GM21515 (cell line): Measurements from ENCODE around the gene MED22.
"Not testable (repeated sequence)": the region's sequence is repeated elsewhere in the genome, so short reads cannot be mapped to it uniquely, and the experiment has no call there.

Source experiments
- ATAC-seq: cut with Tn5 transposase; IDR thresholded peaks from one replicate; pipeline ENCODE4 v1.9.1; 2021; ENCODE audit not compliant: unreplicated experiment

The MED22 gene

DNA sequence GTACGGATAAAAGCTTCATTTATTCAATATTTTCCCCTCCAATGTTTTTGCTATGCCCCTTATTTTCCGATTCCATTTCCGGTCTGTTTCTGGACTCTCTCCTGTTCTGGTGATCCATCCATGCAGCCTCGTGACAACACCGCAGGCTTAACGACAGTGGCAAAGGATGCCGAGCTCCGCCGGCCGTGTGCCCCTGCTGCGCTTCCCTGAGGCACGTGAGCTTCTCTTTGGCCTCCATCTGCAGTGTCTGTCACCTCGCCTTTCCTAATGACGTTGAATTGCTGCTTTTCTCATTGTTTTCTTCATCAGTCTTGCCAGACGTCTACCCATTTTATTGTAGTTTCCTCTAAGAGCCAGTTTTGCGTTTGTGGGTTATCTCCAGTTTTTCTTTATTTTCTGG, 40.6 kb downstream of the MED22 start:
- ATAC-seq: no peak

DNA sequence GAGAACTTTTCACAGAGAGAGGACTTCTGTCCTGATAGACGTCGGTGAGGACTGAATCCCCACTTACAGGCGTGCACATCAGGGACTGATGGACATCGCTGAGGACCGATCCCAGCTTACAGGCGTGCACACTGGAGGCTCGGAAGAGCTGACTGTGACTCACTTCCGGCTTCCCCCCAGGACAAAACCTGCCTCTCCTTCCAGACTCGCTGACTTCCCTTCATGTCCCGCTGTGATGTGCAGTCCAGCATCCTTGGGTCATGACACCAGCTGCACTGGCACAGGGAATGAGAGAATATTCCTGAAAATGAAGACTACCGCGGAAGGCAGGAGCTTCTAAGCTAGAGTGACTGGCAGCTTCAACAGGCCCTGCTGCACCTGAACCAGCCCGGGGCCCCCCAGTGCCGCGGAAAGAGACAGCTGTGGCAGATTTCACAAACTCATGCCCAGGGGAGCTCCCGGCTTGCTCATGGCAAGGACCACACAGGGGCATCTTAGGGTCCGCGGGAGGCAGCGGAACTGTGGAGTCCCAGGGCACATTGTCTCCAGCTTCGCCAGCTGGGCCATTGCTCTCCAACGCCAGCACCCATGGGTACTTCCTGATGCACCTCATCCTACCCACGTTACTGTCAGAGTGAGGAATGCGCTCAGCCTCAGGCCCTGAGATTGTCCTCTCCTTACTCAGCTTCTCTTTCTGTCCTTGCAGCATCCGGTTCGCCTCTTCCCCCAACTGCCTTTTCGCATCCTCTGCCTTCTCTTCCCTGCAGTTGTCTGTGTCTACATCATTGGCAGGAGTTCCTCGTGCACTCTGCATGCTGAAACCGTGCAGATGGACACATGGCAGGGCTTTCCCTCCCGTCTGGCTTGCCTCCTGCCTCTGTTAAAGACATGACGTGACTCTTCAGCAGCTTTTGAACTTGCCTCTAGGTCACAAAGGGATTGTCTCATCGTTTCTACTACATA, 41.4 kb downstream of the MED22 start:
- ATAC-seq: no peak

GRCh38 chr9:133305731-133306130, 42.2 kb downstream of the MED22 start:
- ATAC-seq: no peak

DNA sequence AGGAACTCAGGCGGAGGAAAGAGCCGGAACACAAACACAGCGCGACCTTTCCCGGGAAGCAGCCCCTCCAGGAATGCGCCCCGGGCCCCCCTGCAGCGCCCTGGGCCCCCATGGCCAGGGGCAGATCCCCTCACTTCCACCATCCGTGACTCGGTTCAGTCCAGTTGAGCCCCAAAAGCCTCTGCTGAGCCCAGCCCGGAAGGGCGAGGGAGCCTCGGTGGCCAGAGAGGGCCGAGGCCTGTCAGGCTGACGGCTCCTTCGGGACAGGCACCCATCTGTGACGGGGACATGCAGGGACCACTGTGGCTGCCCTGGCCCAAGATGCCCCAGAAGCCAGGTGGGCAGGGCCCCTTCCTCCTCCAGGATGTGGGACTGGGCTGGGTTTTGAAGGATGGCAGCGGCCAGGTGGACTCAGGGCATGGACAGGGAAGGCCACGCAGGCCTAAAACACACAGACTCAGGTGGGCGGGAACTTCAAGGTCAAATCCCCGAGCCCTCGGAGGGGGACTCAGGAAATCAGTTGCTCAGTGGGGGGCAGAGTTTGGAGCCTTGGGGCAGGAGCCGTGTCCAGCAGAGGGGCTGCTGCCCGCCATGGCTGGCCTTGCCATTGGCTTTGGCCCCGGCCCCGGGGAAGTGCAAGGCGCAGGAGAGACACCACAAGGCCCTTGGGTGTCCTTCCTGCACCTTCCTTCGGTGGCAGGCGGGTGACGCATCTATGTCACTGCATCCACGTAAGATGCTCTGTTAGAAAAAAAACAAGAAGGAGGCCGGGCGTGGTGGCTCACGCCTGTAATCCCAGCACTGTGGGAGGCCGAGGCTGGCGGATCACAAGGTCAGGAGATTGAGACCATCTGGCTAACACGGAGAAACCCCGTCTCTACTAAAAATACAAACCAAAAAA, 43.2 kb downstream of the MED22 start:
- ATAC-seq: no peak

DNA sequence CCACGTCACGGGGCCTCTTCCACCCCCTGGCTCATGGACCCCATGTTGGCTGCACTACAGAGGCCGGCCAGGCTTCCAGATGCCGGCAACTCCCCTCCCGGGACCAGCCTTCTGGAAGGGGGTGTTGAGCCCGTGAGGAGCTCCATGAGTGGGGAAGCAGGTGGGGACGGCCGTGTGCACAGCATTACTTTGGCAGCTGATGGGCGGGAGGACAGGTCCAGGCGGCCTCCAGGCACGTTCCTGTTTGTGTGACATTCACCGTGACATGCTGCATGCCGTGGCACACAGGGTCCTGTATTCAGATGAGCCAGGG, 43.8 kb downstream of the MED22 start:
- ATAC-seq: no peak

- no peak for ATAC-seq
Observed at GRCh38 chr9:133303266-133304157, 44.4 kb downstream of the MED22 start.

DNA sequence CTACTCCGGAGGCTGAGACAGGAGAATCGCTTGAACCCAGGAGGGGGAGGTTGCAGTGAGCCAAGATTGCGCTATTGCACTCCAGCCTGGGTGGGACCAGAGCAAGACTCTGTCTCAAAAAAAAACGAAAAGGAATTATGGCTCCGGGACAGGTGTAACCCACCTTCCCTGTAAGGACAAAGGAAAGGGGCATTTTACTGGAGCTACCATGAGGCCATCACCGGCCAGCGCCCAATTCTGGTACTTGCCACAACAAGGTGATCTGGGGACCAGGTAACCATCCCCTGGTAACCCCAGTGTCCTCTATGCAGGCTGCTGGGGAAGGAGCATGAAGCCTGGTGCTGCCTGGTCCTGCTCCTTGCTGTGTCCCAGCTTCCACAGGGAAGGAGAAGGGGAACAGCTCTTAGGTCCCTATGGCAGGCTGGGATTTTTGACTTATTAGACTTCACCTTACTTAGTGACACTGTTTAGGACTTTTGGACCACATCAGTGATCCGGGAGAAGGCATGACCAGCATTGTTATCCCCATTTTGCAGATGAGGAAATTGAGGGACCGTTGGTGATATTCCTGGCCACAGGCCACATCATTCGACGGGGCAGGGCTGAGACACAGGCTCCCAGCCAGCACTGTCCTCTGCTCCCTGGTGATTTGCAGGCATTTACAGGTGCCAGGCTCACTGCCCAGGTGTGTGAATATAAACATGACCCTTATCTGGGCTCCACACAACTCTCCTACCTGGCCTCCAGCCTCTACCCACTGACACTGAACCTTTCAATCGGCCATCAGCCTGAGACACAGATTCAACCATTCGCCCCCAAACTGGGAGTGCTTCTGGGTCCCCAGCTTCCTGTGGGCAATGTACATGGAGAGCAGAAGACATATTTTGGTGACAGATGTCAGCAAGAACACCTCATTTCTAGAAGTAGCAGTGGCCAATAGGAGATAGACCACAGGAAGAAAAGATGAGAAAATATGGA, 46.4 kb downstream of the MED22 start:
- ATAC-seq: no peak

GRCh38 chr9:133299996-133300395, 47.9 kb downstream of the MED22 start:
- ATAC-seq: not testable (repeated sequence)

DNA sequence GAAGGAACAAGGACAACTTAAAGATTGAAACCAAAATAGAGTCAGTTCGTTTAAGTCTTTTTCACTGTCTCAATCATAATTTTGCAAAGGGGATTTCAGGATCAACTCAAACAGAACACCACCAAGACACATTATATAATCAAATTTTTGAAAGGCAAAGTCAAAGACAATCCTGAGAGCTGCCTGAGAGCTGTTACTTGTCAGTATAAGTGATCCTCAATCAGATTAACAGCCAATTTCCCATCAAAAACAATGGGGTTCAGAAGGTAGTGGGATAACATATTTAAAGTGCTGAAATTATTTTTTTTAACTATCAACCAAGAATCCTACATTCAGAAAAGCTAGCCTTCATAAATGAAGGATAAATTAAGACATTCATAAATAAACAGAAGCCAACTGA, 53.7 kb downstream of the MED22 start:
- ATAC-seq: no peak

GRCh38 chr9:133290751-133291302, 57.1 kb downstream of the MED22 start:
- no peak for ATAC-seq
